GM06990 (cell line): Measurements from ENCODE around the gene DTNB.
"Not testable (repeated sequence)": the region's sequence is repeated elsewhere in the genome, so short reads cannot be mapped to it uniquely, and the experiment has no call there.

ENCODE experiments used
- DNase-seq: peaks from one replicate; pipeline ENCODE4 v3.0.0-alpha.2; 2011; ENCODE audit not compliant: insufficient read length; ENCODE audit errors: extremely low read depth
- H3K27me3 ChIP-seq: replicated peaks from 2 replicates; pipeline ENCODE4 v1.6.0; 2011; ENCODE audit warnings: low read length; ENCODE audit not compliant: control insufficient read depth, insufficient read depth
- H3K36me3 ChIP-seq: 2 replicates; pipeline ENCODE4 v1.5.1; 2011; ENCODE audit warnings: low read length; ENCODE audit not compliant: control insufficient read depth, insufficient read depth
- H3K4me3 ChIP-seq: replicated peaks from 2 replicates; pipeline ENCODE4 v1.5.1; 2011; ENCODE audit warnings: low read depth, mild to moderate bottlenecking, control low read depth, low read length
- CTCF ChIP-seq: IDR thresholded peaks from 2 replicates; pipeline ENCODE4 v1.5.1; 2011; ENCODE audit warnings: low read length, control low read depth, mild to moderate bottlenecking, inconsistent platforms; ENCODE audit not compliant: insufficient read depth, poor library complexity, severe bottlenecking

The DTNB gene

GRCh38 chr2:25615386-25615785 is 58.0 kb downstream of the DTNB start:
- no peaks in the 10 kb centered on the region for H3K36me3 ChIP-seq
- no peak for TF ChIP-seq CTCF
- DNase-seq, result no peak
- H3K27me3 ChIP-seq, result no peaks in the 10 kb centered on the region
- no peak overlapping the region for H3K4me3 ChIP-seq

DNA sequence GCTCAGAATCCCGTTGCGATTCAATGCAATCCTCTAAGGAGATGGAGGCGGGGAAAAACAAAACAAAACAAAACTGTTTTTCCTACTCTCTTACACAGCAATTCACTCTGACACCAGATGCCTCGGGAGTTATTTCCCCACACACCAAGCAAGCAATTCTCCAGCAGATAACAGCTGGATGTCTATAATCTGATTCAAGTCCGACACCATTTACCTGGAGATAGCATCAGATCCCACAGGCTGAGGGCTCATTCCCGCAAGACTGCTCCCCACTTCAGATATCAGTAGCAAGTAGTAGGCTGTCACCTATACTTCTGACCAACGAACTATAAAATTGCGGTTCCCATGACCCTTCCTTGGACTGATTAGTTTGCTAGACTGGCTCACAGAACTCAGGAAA is 58.7 kb downstream of the DTNB start:
- Histone ChIP-seq H3K27me3 (no peaks in the 10 kb centered on the region), H3K4me3 (no peak overlapping the region), H3K36me3 (no peaks in the 10 kb centered on the region)
- DNase-seq, result no peak
- TF ChIP-seq CTCF, result no peak

GRCh38 chr2:25608718-25609117 is 64.7 kb downstream of the DTNB start:
- TF ChIP-seq CTCF, result no peak
- no peaks in the 10 kb centered on the region for H3K27me3 ChIP-seq
- H3K4me3 ChIP-seq, result no peak overlapping the region
- no peak for DNase-seq
- H3K36me3 ChIP-seq, result no peaks in the 10 kb centered on the region

DNA sequence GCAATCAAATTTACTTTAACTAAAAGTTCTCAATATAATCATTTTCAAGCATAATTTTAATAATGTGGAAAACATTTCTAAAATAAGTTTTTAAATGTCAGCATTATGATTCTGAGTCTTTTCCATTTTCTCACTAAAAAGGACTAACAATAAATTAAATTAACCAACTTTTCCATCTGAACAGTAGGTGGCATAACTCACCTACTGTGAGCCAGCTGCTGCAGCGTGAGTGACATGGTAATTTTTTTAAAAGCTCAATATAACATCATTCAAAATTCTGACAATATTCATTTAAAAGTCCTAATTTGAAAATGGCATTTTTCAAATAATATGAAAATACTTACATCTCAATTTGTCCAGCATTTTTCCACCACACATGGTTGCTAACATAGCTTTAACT is 66.5 kb downstream of the DTNB start:
- peak; percentile 56 for TF ChIP-seq CTCF
- no peak for DNase-seq

DNA sequence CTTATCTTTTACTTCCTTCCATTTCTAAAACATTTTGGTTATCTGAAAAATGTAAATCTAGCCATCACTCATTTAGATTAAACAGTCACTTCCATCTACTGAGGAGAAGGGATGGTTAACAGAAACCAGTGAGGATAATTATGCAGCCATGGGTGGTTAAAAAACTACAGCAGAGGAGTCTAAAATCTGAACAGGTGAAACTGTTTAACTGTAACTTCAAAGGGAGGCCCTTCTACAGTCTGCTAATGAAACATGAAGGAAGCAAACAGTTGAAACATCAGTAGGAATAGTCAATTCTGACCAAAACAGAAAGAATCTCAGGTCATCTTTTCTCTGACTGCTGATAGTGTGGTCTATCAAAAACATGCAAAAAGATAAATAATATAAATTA is 71.0 kb downstream of the DTNB start:
- DNase-seq, result no peak

More for the DNA sequence above, 66.5 kb downstream of the DTNB start:
- Histone ChIP-seq H3K36me3 (no peaks in the 10 kb centered on the region), H3K4me3 (no peak overlapping the region), H3K27me3 (no peaks in the 10 kb centered on the region)

DNA sequence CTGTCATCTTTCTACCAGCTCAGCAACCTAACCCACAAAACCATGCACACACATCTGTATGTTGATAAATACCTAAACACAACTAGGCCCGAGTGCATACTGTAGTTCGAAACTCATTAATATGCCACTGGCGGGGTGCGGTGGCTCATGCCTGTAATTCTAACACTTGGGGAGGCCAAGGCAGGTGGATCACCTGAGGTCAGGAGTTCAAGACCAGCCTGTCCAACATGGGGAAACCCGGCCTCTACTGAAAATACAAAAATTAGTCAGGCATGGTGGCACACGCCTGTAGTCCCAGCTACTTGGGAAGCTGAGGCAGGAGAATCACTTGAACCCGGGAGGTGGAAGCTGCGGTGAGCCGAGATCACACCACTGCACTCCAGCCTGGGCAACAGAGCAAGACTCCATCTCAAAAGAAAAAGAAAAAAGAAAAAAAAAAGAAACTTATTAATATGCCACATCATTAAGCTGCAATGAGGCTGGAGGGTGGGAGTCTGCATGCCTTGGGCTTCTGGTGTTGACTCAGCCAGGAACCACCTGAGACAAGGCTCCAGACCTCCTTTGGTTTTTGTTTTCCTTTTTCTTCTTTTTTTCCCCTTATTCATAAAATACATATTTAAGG is 71.6 kb downstream of the DTNB start:
- not testable (repeated sequence) for DNase-seq, H3K27me3 ChIP-seq, H3K4me3 ChIP-seq, H3K36me3 ChIP-seq

More for the DNA sequence above, 71.0 kb downstream of the DTNB start:
- no peak overlapping the region for H3K4me3 ChIP-seq
- TF ChIP-seq CTCF, result no peak
- H3K36me3 ChIP-seq, result no peaks in the 10 kb centered on the region
- H3K27me3 ChIP-seq, result no peaks in the 10 kb centered on the region
